K562 (cell line): ENCODE results near the gene TP53I3. TPM values are rescaled to one million over a fixed set of nuclear protein-coding genes. Genes with fewer than 3 reads are reported as not detected.

Experiments
- ATAC-seq: fragments of 200-7000 bp; cut with Tn5 transposase; 3 replicates; pipeline ENCODE4 v1.9.1; 2020; ENCODE audit warnings: moderate library complexity
- BruUV-seq: library from RNA; stranded (reverse); fragments of 400-500 nt; replicated peaks from 2 replicates; lab custom pipeline; 2021; lab: Mats Ljungman, UMichigan
- CTCF ChIA-PET: fragments of 300-600 bp; formaldehyde crosslinking; extraction: SDS; loops from one replicate; lab custom pipeline; 2021; ENCODE audit warnings: low intra/inter-chr PET ratio; lab: Yijun Ruan, JAX
- POLR2A ChIA-PET: fragments of 300-600, 350-650 bp; sonication (Branson Sonifier 250); formaldehyde crosslinking; extraction: SDS; loops from one replicate; lab custom pipeline; 2021; ENCODE audit warnings: antibody characterized with exemption, inconsistent platforms; lab: Yijun Ruan, JAX
- DNase-seq, 4 experiments: peaks; one replicate each; pipeline versions ENCODE4 v3.0.0 to v3.0.0-alpha.2; 2011 to 2018; ENCODE audit warnings: low spot score in 3 of 4, mixed read lengths in 3 of 4; ENCODE audit errors: extremely low read depth in 1 of 4
- FAIRE-seq: peaks from 2 replicates; lab custom pipeline; 2011; peaks lifted over from hg19 to GRCh38; lab: Jason Lieb, UNC
- H2AFZ ChIP-seq: 2 replicates; pipeline ENCODE4 v1.6.0; 2011; ENCODE audit warnings: low read depth, low read length, control low read depth, inconsistent platforms
- H3K27ac ChIP-seq: fragments of 200-600 bp; 3 replicates; pipeline ENCODE4 v1.8.0; 2011; ENCODE audit warnings: low read depth, mild to moderate bottlenecking, control low read depth, inconsistent platforms, low read length, moderate library complexity, mixed read lengths; ENCODE audit errors: extremely low read depth
- H3K27me3 ChIP-seq, 2 experiments: fragments of 300-600 bp in 1 of 2; 2 replicates in 1 of 2; 3 replicates in 1 of 2; pipeline versions ENCODE4 v1.6.0 to v1.8.0; 2011; ENCODE audit warnings: inconsistent platforms in 2 of 2, low read length in 2 of 2, mild to moderate bottlenecking in 1 of 2, mixed read lengths in 1 of 2, moderate library complexity in 1 of 2; ENCODE audit not compliant: control insufficient read depth in 2 of 2, insufficient read depth in 2 of 2
- H3K36me3 ChIP-seq: fragments of 300-600 bp; 3 replicates; pipeline ENCODE4 v1.8.0; 2011; ENCODE audit warnings: mild to moderate bottlenecking, low read length, inconsistent platforms; ENCODE audit not compliant: control insufficient read depth, insufficient read depth
- H3K4me1 ChIP-seq, 2 experiments: fragments of 200-600 bp in 1 of 2; replicated peaks in 1 of 2; 2 replicates in 1 of 2; 3 replicates in 1 of 2; pipeline versions ENCODE4 v1.5.1 to v1.8.0; 2011; ENCODE audit warnings: inconsistent platforms in 2 of 2, low read length in 2 of 2, mild to moderate bottlenecking in 1 of 2, mixed read lengths in 1 of 2, moderate library complexity in 1 of 2; ENCODE audit not compliant: control insufficient read depth in 2 of 2, insufficient read depth in 2 of 2
- H3K4me2 ChIP-seq: 2 replicates; pipeline ENCODE4 v1.6.1; 2011; ENCODE audit warnings: low read length, control low read depth, inconsistent platforms, mixed read lengths; ENCODE audit not compliant: insufficient read depth
- H3K4me3 ChIP-seq: fragments of 200-600 bp; sonication (generic), shearing (Covaris generic); 2 replicates; pipeline ENCODE4 v1.5.1; 2016; ENCODE audit warnings: control low read depth, inconsistent platforms
- H3K79me2 ChIP-seq: fragments of 200-600 bp; 3 replicates; pipeline ENCODE4 v1.8.0; 2011; ENCODE audit warnings: low read length, inconsistent platforms; ENCODE audit not compliant: control insufficient read depth, insufficient read depth
- H3K9ac ChIP-seq, 2 experiments: 2 replicates each; pipeline versions ENCODE4 v1.6.0 to v1.6.1; 2011; ENCODE audit warnings: low read depth in 2 of 2, low read length in 2 of 2, control low read depth in 1 of 2, inconsistent platforms in 1 of 2, mild to moderate bottlenecking in 1 of 2, mixed read lengths in 1 of 2; ENCODE audit not compliant: insufficient read depth in 1 of 2
- H3K9me1 ChIP-seq: one replicate; pipeline ENCODE4 v1.6.0; 2011; ENCODE audit warnings: inconsistent platforms, mild to moderate bottlenecking, low read length, moderate library complexity; ENCODE audit not compliant: control insufficient read depth, insufficient read depth
- H3K9me3 ChIP-seq: replicated peaks from 2 replicates; pipeline ENCODE4 v1.5.1; 2011; ENCODE audit warnings: low read depth, low read length, inconsistent platforms; ENCODE audit not compliant: control insufficient read depth, insufficient read depth
- H4K20me1 ChIP-seq: replicated peaks from 2 replicates; pipeline ENCODE4 v1.6.1; 2011; ENCODE audit warnings: low read length, inconsistent platforms, mixed read lengths; ENCODE audit not compliant: control insufficient read depth, insufficient read depth
- CSDE1 ChIP-seq, 2 experiments: fragments of 450-650 bp; IDR thresholded peaks; 2 replicates each; pipeline ENCODE4 v1.6.1; 2016; ENCODE audit warnings: mild to moderate bottlenecking in 1 of 2
- FOSL1 ChIP-seq: fragments of 200-800 bp; sonication (Bioruptor generic); conservative IDR thresholded peaks from 2 replicates; pipeline ENCODE4 v1.6.1; 2016; ENCODE audit warnings: missing genetic modification characterization, missing compliant biosample characterization
- PCBP2 ChIP-seq: fragments of 200-400 bp; formaldehyde crosslinking; IDR thresholded peaks from 2 replicates; pipeline ENCODE4 v1.6.1; 2018; ENCODE audit warnings: low read length, low read depth, mild to moderate bottlenecking, moderate library complexity; ENCODE audit not compliant: poor library complexity, severe bottlenecking
- POLR3G ChIP-seq: IDR thresholded peaks from 2 replicates; pipeline ENCODE4 v1.6.1; 2011; ENCODE audit not compliant: insufficient read length, insufficient replicate concordance; ENCODE audit errors: extremely low read depth
- PTTG1 ChIP-seq: fragments of 450-650 bp; IDR thresholded peaks from 2 replicates; pipeline ENCODE4 v1.6.1; 2016; ENCODE audit warnings: low read depth, mild to moderate bottlenecking, missing genetic modification characterization, missing compliant biosample characterization
- TBP ChIP-seq: optimal IDR thresholded peaks from 2 replicates; pipeline ENCODE3; 2011; ENCODE audit warnings: low read depth, low read length, improper control_type of control experiment
- U2AF2 ChIP-seq: fragments of 200-400 bp; formaldehyde crosslinking; optimal IDR thresholded peaks from 2 replicates; pipeline ENCODE3; 2017; ENCODE audit warnings: low read depth, mild to moderate bottlenecking, low read length
- ZNF12 ChIP-seq: sonication (generic); formaldehyde crosslinking; IDR thresholded peaks from 2 replicates; pipeline ENCODE4 v1.4.0; 2020; ENCODE audit warnings: mild to moderate bottlenecking, missing genetic modification reagents
- WGBS: fragments of 100-300 bp; shearing (Covaris generic); methylation state at CpG from one replicate; pipeline ENCODE4 v1.1.6; 2016; ENCODE audit warnings: low coverage, mixed read lengths; ENCODE audit not compliant: insufficient coverage; ENCODE audit errors: missing lambda C conversion rate; 5-methylcytosine and 5-hydroxymethylcytosine counted together
- in situ Hi-C: fragments of 300-500 bp; cut with MboI; formaldehyde crosslinking; loops from 4 replicates; pipeline ENCODE4 v1.15.0; 2018; ENCODE audit warnings: inconsistent platforms, mixed read lengths
- intact Hi-C: fragments of 100-400 bp; cut with micrococcal nuclease; formaldehyde crosslinking; loops from 2 replicates; pipeline ENCODE4 v1.14.2; 2022
- polyA plus RNA-seq, 8 experiments: library from polyadenylated mRNA; depleted of rRNA in 4 of 8; stranded (reverse) in 5 of 8; unstranded in 3 of 8; fragments of >200 nt; fragmentation: Nextera tagmentation in 2 of 8; fragmentation: Illumina TruSeq in 1 of 8; extraction: Ambion mirVana in 2 of 8; extraction: Trizol in 1 of 8; gene quantifications; 2 replicates each; pipeline versions ENCODE4 v1.2.1 to v1.2.3, GENCODE V29; 2011 to 2014; ENCODE audit warnings: inconsistent platforms in 1 of 8, missing spikeins in 1 of 8
- total RNA-seq, 7 experiments: library from RNA; depleted of rRNA in 6 of 7; stranded (reverse); fragments of >200 nt in 6 of 7; fragmentation: Illumina TruSeq in 2 of 7; extraction: Trizol in 2 of 7; gene quantifications; 2 replicates each; pipeline versions ENCODE4 v1.2.1 to v1.2.3, GENCODE V29; 2011 to 2021; ENCODE audit warnings: low replicate concordance in 1 of 7
- TF ChIP-seq, protein P1 (sequence below), 2 experiments: fragments of 150-350 bp in 1 of 2; IDR thresholded peaks; 2 replicates each; pipeline ENCODE4 v1.6.1; 2012 to 2016; ENCODE audit warnings: low read depth in 2 of 2, low read length in 2 of 2, mild to moderate bottlenecking in 1 of 2, moderate library complexity in 1 of 2
- TF ChIP-seq, protein P2 (sequence below): fragments of 250-450 bp; sonication (Bioruptor Pico); IDR thresholded peaks from 2 replicates; pipeline ENCODE4 v1.9.0; 2021; ENCODE audit warnings: mild to moderate bottlenecking
- TF ChIP-seq, protein P3 (sequence below), 2 experiments: IDR thresholded peaks; 2 replicates each; pipeline ENCODE4 v1.6.1; 2012; ENCODE audit warnings: improper control_type of control experiment in 2 of 2, low read depth in 2 of 2, low read length in 2 of 2, borderline replicate concordance in 1 of 2
- TF ChIP-seq, protein P4 (sequence below): sonication (generic); formaldehyde crosslinking; IDR thresholded peaks from 2 replicates; pipeline ENCODE4 v1.8.0; 2022; ENCODE audit warnings: mild to moderate bottlenecking, missing genetic modification reagents

Gene TP53I3
- total and polyA plus RNA-seq, 9 of the 15 experiments (the other 6 are each of a cell fraction or from before 2014, with no cell fraction given), result 0.65 to 9.5 (median 5.6) TPM

DNA sequence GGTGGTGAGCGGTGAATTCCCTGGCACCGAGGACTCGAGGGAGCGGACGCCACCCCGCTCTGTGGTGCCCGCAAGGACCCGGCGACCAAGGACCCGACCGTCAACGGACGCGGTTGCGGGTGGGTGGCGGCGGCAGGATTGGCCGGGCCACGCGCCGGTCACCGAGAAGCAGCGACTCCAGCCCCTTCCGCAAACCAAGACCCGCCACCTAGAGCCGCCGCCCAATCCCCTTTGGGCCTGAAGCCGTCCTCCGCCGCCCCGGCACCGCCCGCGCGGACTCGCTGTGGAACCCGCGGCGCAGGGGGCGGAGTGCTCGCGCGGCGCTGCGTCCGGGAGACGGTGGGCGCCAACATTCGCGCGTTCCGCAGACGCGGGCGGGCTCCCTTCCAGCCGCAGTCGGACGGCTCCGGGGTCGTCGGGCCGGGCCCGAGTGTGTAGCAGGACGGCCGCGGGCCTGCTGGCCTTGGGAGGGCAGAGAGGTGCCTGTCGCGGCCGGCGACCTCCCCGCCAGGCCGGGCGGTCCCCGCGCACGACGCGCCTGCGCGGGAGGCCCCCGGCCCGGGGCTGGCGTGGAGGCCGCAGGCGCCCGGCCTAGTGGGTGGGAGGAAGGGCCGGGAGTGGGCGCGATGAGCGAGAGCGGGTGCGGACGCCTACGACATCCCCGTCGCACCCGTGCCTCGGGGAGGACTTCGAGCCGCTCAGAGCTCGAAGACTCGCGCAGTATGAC is 38.7 kb upstream of the TP53I3 start, which contains the start of the genes FAM228B and PFN4:
FAM228B (plus strand) TSS at position 275 of the 727 bp plus-strand sequence. CDS start 893 bp downstream, outside the sequence.
PFN4 (minus strand) TSS at position 140 of the 727 bp plus-strand sequence. CDS start 799 bp downstream, outside the sequence.
- ChIA-PET POLR2A (interaction anchor here (0.6 to 2.8 kb wide), 7 partner anchors 12 to 247 kb away, joined by 3 to 25 read pairs (median 4); partner anchors contain the start of genes SF3B6 and TP53I3), CTCF (no interaction called here)
- H2AFZ ChIP-seq, result peak within 1 kb of the TSS; percentile 99
- no peaks in the 10 kb centered on the region for H3K9me3 ChIP-seq
- peak; percentile 73 for FAIRE-seq
- H4K20me1 ChIP-seq, result no peaks in the 10 kb centered on the region
- peaks cover 6% of the 10 kb centered on the region; the same call in 1 of the 3 replicates for H3K79me2 ChIP-seq
- peak within 1 kb of the TSS; percentile 78 for H3K27ac ChIP-seq
- intact Hi-C loops, result loop anchor here (2.0 kb wide), 1 partner anchor 39 kb away; the partner anchor contains the start of gene TP53I3
- H3K4me1 ChIP-seq, result peaks cover 3 to 11% of the 10 kb centered on the region in 2 experiments; a peak in 3 of 5 replicates
- H3K9me1 ChIP-seq, result no peaks in the 10 kb centered on the region
- peak; percentile 98 for ATAC-seq
- H3K4me2 ChIP-seq, result peak within 1 kb of the TSS; percentile 93
- no peaks in the 10 kb centered on the region for H3K27me3 ChIP-seq
- H3K36me3 ChIP-seq, result no peaks in the 10 kb centered on the region
- peak within 1 kb of the TSS; percentile 79 to 95 for H3K9ac ChIP-seq
- DNase-seq, result peak; percentile 89 to 95 (median 90)
- WGBS, result under 1% methylated on average over 91 of the region's 103 CpGs
- in situ Hi-C loops, result no loop called here
- peak within 1 kb of the TSS; percentile 67 for H3K4me3 ChIP-seq
- no TSS peak for BruUV-seq
- TF ChIP-seq U2AF2, result no peak
- TF ChIP-seq, protein P1, sequence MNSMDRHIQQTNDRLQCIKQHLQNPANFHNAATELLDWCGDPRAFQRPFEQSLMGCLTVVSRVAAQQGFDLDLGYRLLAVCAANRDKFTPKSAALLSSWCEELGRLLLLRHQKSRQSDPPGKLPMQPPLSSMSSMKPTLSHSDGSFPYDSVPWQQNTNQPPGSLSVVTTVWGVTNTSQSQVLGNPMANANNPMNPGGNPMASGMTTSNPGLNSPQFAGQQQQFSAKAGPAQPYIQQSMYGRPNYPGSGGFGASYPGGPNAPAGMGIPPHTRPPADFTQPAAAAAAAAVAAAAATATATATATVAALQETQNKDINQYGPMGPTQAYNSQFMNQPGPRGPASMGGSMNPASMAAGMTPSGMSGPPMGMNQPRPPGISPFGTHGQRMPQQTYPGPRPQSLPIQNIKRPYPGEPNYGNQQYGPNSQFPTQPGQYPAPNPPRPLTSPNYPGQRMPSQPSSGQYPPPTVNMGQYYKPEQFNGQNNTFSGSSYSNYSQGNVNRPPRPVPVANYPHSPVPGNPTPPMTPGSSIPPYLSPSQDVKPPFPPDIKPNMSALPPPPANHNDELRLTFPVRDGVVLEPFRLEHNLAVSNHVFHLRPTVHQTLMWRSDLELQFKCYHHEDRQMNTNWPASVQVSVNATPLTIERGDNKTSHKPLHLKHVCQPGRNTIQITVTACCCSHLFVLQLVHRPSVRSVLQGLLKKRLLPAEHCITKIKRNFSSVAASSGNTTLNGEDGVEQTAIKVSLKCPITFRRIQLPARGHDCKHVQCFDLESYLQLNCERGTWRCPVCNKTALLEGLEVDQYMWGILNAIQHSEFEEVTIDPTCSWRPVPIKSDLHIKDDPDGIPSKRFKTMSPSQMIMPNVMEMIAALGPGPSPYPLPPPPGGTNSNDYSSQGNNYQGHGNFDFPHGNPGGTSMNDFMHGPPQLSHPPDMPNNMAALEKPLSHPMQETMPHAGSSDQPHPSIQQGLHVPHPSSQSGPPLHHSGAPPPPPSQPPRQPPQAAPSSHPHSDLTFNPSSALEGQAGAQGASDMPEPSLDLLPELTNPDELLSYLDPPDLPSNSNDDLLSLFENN (IDR thresholded peaks at IDR 0.05; ENCODE audit: low read depth in 2 of 2, low read length in 2 of 2), result no peak
- TF ChIP-seq ZNF12, result no peak
- no peak for TF ChIP-seq PTTG1 (tag)
- TF ChIP-seq, protein P2, sequence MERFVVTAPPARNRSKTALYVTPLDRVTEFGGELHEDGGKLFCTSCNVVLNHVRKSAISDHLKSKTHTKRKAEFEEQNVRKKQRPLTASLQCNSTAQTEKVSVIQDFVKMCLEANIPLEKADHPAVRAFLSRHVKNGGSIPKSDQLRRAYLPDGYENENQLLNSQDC (CRISPR knock-in tag), result no peak
- TF ChIP-seq PCBP2, result no peak
- no peak for TF ChIP-seq CSDE1 (IDR thresholded peaks at IDR 0.05)
- TF ChIP-seq, protein P3, sequence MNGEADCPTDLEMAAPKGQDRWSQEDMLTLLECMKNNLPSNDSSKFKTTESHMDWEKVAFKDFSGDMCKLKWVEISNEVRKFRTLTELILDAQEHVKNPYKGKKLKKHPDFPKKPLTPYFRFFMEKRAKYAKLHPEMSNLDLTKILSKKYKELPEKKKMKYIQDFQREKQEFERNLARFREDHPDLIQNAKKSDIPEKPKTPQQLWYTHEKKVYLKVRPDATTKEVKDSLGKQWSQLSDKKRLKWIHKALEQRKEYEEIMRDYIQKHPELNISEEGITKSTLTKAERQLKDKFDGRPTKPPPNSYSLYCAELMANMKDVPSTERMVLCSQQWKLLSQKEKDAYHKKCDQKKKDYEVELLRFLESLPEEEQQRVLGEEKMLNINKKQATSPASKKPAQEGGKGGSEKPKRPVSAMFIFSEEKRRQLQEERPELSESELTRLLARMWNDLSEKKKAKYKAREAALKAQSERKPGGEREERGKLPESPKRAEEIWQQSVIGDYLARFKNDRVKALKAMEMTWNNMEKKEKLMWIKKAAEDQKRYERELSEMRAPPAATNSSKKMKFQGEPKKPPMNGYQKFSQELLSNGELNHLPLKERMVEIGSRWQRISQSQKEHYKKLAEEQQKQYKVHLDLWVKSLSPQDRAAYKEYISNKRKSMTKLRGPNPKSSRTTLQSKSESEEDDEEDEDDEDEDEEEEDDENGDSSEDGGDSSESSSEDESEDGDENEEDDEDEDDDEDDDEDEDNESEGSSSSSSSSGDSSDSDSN (IDR thresholded peaks at IDR 0.05; ENCODE audit: borderline replicate concordance in 1 of 2, low read depth in 2 of 2, low read length in 2 of 2), result peak in 1 of 2 experiments; percentile 53; a peak in 1 of 4 replicates
- TF ChIP-seq FOSL1 (tag), result no peak
- no peak for TF ChIP-seq POLR3G
- TF ChIP-seq TBP, result peak; percentile 27
- TF ChIP-seq, protein P4, sequence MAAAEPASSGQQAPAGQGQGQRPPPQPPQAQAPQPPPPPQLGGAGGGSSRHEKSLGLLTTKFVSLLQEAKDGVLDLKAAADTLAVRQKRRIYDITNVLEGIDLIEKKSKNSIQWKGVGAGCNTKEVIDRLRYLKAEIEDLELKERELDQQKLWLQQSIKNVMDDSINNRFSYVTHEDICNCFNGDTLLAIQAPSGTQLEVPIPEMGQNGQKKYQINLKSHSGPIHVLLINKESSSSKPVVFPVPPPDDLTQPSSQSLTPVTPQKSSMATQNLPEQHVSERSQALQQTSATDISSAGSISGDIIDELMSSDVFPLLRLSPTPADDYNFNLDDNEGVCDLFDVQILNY (CRISPR knock-in tag), result no peak
